Aorta (tissue), 5 donors: ENCODE results near the gene RFTN1. TPM values are rescaled to one million over a fixed set of nuclear protein-coding genes. Genes with fewer than 3 reads are reported as not detected.

Experiments used
- ATAC-seq: fragments of 200-7000 bp; cut with Tn5 transposase; one replicate; pipeline ENCODE4 v1.9.1; 2022; ENCODE audit warnings: moderate library complexity; ENCODE audit not compliant: low FRiP score
- DNase-seq, 2 donors: peaks; one replicate each; pipeline ENCODE4 v3.0.0-alpha.2; 2020
- H3K27ac ChIP-seq, 2 donors: one replicate each; pipeline ENCODE4 v1.5.1; 2013; ENCODE audit warnings: low read length in 2 of 2, mild to moderate bottlenecking in 2 of 2, moderate library complexity in 2 of 2, control low read depth in 1 of 2, inconsistent platforms in 1 of 2, low read depth in 1 of 2
- H3K27me3 ChIP-seq, 2 donors: one replicate each; pipeline ENCODE4 v1.6.1; 2013; ENCODE audit warnings: control low read depth in 1 of 2, low read length in 1 of 2, mild to moderate bottlenecking in 1 of 2, moderate library complexity in 1 of 2; ENCODE audit not compliant: insufficient read depth in 2 of 2, control insufficient read depth in 1 of 2
- H3K36me3 ChIP-seq, 2 donors: one replicate each; pipeline ENCODE4 v1.6.1; 2013; ENCODE audit warnings: control low read depth in 1 of 2, low read length in 1 of 2, mild to moderate bottlenecking in 1 of 2; ENCODE audit not compliant: insufficient read depth in 2 of 2, control insufficient read depth in 1 of 2
- H3K4me1 ChIP-seq, 2 donors: one replicate each; pipeline ENCODE4 v1.6.1; 2013; ENCODE audit warnings: low read length in 2 of 2, control low read depth in 1 of 2, mild to moderate bottlenecking in 1 of 2, moderate library complexity in 1 of 2; ENCODE audit not compliant: insufficient read depth in 2 of 2, control insufficient read depth in 1 of 2
- H3K4me3 ChIP-seq, 2 donors: one replicate each; pipeline ENCODE4 v1.5.1; 2013; ENCODE audit warnings: low read length in 2 of 2, control low read depth in 1 of 2, mild to moderate bottlenecking in 1 of 2
- H3K9me3 ChIP-seq: one replicate; pipeline ENCODE4 v1.6.1; 2013; ENCODE audit warnings: mild to moderate bottlenecking, low read length; ENCODE audit not compliant: control insufficient read depth
- WGBS, 2 donors: extraction: QIAGEN DNeasy Blood & Tissue Kit; methylation state at CpG; one replicate each; pipeline ENCODE4 v1.1.7; 2013; 5-methylcytosine and 5-hydroxymethylcytosine counted together
- intact Hi-C, 2 donors: fragments of 100-400 bp; cut with DNase I; formaldehyde crosslinking; loops; one replicate each; pipeline versions ENCODE4 v1.14.2 to v1.15.0; 2022
- polyA plus RNA-seq, 2 donors: library from polyadenylated mRNA; stranded (reverse); fragments of 200-250 nt; gene quantifications; one replicate each; pipeline ENCODE4 v1.2.3, GENCODE V29; 2013
- total RNA-seq, 2 donors: library from RNA; stranded (reverse); fragmentation: NEBNext Ultra II Directional; extraction: Animal tissue kit (Norgen Biotek cat#: 25700); gene quantifications; one replicate each; pipeline ENCODE4 v1.2.1, GENCODE V29; 2021
- donor health status: healthy with polysubstance abuse.
- donor health status: Bipolar disorder and iron deficiency.
- donor health status: DM: no; HTN: no; CAD: no.
- donor health status: DM: no; HTN: no; CAD: no.
- donor health status: DM: yes; HTN: yes; CAD: no.

Gene RFTN1
- total and polyA plus RNA-seq, 4 donors = 12.7 to 119 (median 59.4) TPM

- ATAC-seq = no peak
- intact Hi-C loops = no loop called here
- Histone ChIP-seq H3K4me1 (peaks cover 2 to 4% of the 10 kb centered on the region in 2 donors), H3K36me3 (peaks cover 0 to 3% of the 10 kb centered on the region in 2 donors), H3K27ac (no peak overlapping the region), H3K9me3 (no peaks in the 10 kb centered on the region), H3K27me3 (no peaks in the 10 kb centered on the region), H3K4me3 (no peak overlapping the region)
- WGBS, 2 donors = 81 to 96% methylated on average over 3 of the region's 3 CpGs
- no peak for DNase-seq
Observed at GRCh38 chr3:16506451-16506850, 7.0 kb downstream of the RFTN1 start.

- 84 to 95% methylated on average over 4 of the region's 4 CpGs for WGBS, 2 donors
- Histone ChIP-seq H3K4me3 (no peak overlapping the region), H3K27me3 (no peaks in the 10 kb centered on the region), H3K9me3 (no peaks in the 10 kb centered on the region), H3K4me1 (peaks cover 0 to 2% of the 10 kb centered on the region in 2 donors), H3K36me3 (peaks cover 0 to 3% of the 10 kb centered on the region in 2 donors), H3K27ac (no peak overlapping the region)
- intact Hi-C loops = no loop called here
- DNase-seq (no peak), ATAC-seq (no peak)
Observed at GRCh38 chr3:16504692-16505091, 8.8 kb downstream of the RFTN1 start.

GRCh38 chr3:16504242-16504641, 9.3 kb downstream of the RFTN1 start:
- intact Hi-C loops = no loop called here
- H3K36me3 ChIP-seq = peaks cover 0 to 3% of the 10 kb centered on the region in 2 donors
- H3K4me3 ChIP-seq = no peak overlapping the region
- no peak for ATAC-seq
- no peaks in the 10 kb centered on the region for H3K27me3 ChIP-seq
- 91 to 95% methylated on average over 2 of the region's 2 CpGs for WGBS, 2 donors
- H3K9me3 ChIP-seq = no peaks in the 10 kb centered on the region
- H3K27ac ChIP-seq = no peak overlapping the region
- no peak for DNase-seq
- peaks cover 0 to 2% of the 10 kb centered on the region in 2 donors for H3K4me1 ChIP-seq

- Histone ChIP-seq H3K27me3 (no peaks in the 10 kb centered on the region), H3K27ac (no peak overlapping the region), H3K4me1 (peaks cover 0 to 5% of the 10 kb centered on the region in 2 donors), H3K4me3 (no peak overlapping the region), H3K9me3 (no peaks in the 10 kb centered on the region), H3K36me3 (peaks cover 0 to 3% of the 10 kb centered on the region in 2 donors)
- WGBS, 2 donors = 67 to 73% methylated on average over 1 of the region's 1 CpG
- ATAC-seq (no peak), DNase-seq (no peak)
- intact Hi-C loops = no loop called here
Observed at GRCh38 chr3:16503191-16503776, 10.2 kb downstream of the RFTN1 start.

GRCh38 chr3:16502347-16502908, 11.1 kb downstream of the RFTN1 start:
- peaks cover 0 to 3% of the 10 kb centered on the region in 2 donors for H3K36me3 ChIP-seq
- WGBS, 2 donors = 89 to 90% methylated on average over 7 of the region's 7 CpGs

GRCh38 chr3:16501376-16501775, 12.1 kb downstream of the RFTN1 start:
- Histone ChIP-seq H3K4me3 (no peak overlapping the region), H3K9me3 (no peaks in the 10 kb centered on the region), H3K4me1 (peaks cover 0 to 5% of the 10 kb centered on the region in 2 donors), H3K36me3 (peaks cover 0 to 3% of the 10 kb centered on the region in 2 donors), H3K27me3 (no peaks in the 10 kb centered on the region), H3K27ac (no peak overlapping the region)
- intact Hi-C loops = no loop called here
- WGBS, 2 donors = 89 to 92% methylated on average over 4 of the region's 4 CpGs
- DNase-seq = no peak
- no peak for ATAC-seq

More at GRCh38 chr3:16502347-16502908, 11.1 kb downstream of the RFTN1 start:
- DNase-seq (no peak), ATAC-seq (no peak)
- Histone ChIP-seq H3K4me3 (no peak overlapping the region), H3K9me3 (no peaks in the 10 kb centered on the region), H3K4me1 (peaks cover 0 to 5% of the 10 kb centered on the region in 2 donors), H3K27ac (no peak overlapping the region), H3K27me3 (no peaks in the 10 kb centered on the region)
- intact Hi-C loops = no loop called here

GRCh38 chr3:16500911-16501310, 12.6 kb downstream of the RFTN1 start:
- H3K27ac ChIP-seq = no peak overlapping the region
- H3K36me3 ChIP-seq = peaks cover 0 to 3% of the 10 kb centered on the region in 2 donors
- 92 to 97% methylated on average over 12 of the region's 12 CpGs for WGBS, 2 donors
- ATAC-seq = no peak
- intact Hi-C loops = no loop called here
- no peak overlapping the region for H3K4me3 ChIP-seq
- no peak for DNase-seq
- H3K4me1 ChIP-seq = peaks cover 0 to 5% of the 10 kb centered on the region in 2 donors
- no peaks in the 10 kb centered on the region for H3K27me3 ChIP-seq
- H3K9me3 ChIP-seq = no peaks in the 10 kb centered on the region

- Histone ChIP-seq H3K27ac (no peak overlapping the region), H3K4me3 (no peak overlapping the region), H3K27me3 (no peaks in the 10 kb centered on the region), H3K4me1 (peaks cover 4 to 5% of the 10 kb centered on the region in 2 donors), H3K36me3 (peaks cover 0 to 2% of the 10 kb centered on the region in 2 donors), H3K9me3 (no peaks in the 10 kb centered on the region)
- intact Hi-C loops = no loop called here
- 98 to 100% methylated on average over 1 of the region's 1 CpG for WGBS, 2 donors
- DNase-seq = no peak
- no peak for ATAC-seq
Observed at GRCh38 chr3:16500093-16500492, 13.4 kb downstream of the RFTN1 start.

GRCh38 chr3:16499351-16499750, 14.1 kb downstream of the RFTN1 start:
- intact Hi-C loops = no loop called here
- peaks cover 4 to 5% of the 10 kb centered on the region in 2 donors for H3K4me1 ChIP-seq
- no peaks in the 10 kb centered on the region for H3K36me3 ChIP-seq
- DNase-seq = no peak
- WGBS, 2 donors = 91% methylated on average over 4 of the region's 4 CpGs
- no peak overlapping the region for H3K27ac ChIP-seq
- no peak for ATAC-seq
- H3K9me3 ChIP-seq = no peaks in the 10 kb centered on the region
- no peak overlapping the region for H3K4me3 ChIP-seq
- no peaks in the 10 kb centered on the region for H3K27me3 ChIP-seq
